Measurements from ENCODE around the gene TNFSF8. TPM values are rescaled to one million over a fixed set of nuclear protein-coding genes. Genes with fewer than 3 reads are reported as not detected.

Gene TNFSF8
- polyA plus RNA-seq (ENCODE audit: low read depth in 6 of 6) = 1 to 10 TPM in 5 of 6 donors, under 1 TPM in 1; 0.42 to 9.5 (median 7.0) TPM

DNA sequence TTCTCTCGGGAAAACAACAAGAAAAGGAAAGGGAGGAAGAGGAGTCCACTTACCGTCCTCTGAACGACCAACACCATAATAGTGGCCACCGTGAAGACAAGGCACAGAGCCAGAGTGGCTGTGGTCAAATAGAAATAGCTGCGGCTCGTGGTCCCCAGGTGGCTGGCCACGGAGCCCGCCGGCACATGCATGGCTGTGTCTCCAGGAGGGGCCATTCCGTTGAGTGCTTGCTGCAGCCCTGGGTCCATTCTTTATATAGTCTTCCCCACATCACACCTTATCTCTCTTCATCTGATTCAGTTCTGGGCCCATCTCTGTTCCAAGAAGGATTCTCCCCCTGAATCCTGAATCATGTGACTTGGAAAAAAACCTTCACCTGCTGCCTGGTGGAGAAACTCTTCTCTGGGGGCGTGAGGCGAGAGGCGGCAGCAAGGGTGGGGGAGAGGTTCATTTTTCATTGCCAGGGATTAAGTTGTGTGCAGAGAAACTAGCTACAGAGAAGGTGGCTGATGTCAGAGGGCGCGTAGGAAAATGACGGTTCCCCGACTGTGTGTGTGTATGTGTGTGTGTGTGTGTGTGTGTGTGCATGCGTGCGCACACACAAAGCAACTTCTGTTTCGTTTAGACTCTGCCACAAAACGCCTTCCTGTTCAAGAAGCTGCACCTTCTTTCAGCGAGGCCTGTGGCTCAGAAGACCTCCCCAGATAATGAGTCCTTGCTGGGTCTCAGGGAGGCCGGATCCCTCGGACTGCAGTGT, at the start of gene TNFSF8:
Gene TNFSF8, minus strand, starts transcription at position 536 of the 757 bp plus-strand sequence. Its CDS starts 288 bp downstream, at position 248.
- DNase-seq (peak; percentile 65), ATAC-seq (ENCODE audit: low read depth in 2 of 2) (peak; percentile 68 to 79)
- Mint-ChIP-seq H3K27ac (peak within 1 kb of the TSS; percentile 73 to 98 (median 94)), H3K4me3 (peak within 1 kb of the TSS; percentile 73 to 96 (median 92)), H3K36me3 (peaks cover 0 to 7% of the 10 kb centered on the region in 2 donors), H3K4me1 (peaks cover 38 to 48% (median 47%) of the 10 kb centered on the region in 3 donors), H3K27me3 (peaks cover 0 to 16% (median 11%) of the 10 kb centered on the region in 3 donors), H3K9me3 (peaks cover 0 to 4% (median 0%) of the 10 kb centered on the region in 7 donors)

DNA sequence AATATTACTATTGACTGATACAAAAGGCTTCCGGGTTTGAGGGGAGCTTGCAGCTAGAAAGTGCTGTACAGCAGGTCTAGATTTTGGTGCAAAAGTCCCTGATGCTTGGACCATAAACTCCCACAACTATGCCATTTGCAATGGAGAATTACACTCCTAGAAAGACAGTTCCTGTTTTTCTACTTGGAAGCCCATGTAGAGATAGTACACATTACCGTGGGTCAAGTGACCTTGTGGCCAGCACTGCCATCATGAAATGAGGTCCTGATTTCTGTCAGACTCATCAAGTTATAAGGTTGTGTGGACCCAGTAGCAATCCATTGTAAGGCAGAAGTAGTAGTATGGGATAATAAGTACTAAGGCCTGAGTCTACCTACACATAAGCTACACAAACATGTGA, 42.8 kb upstream of the TNFSF8 start:
- no peaks in the 10 kb centered on the region for H3K9me3 Mint-ChIP-seq
- no peak overlapping the region for H3K4me3 Mint-ChIP-seq
- H3K27ac Mint-ChIP-seq = no peak overlapping the region
- ATAC-seq (ENCODE audit: low read depth in 2 of 2) = no peak
- no peak for DNase-seq
- H3K36me3 Mint-ChIP-seq = no peaks in the 10 kb centered on the region
- no peaks in the 10 kb centered on the region for H3K4me1 Mint-ChIP-seq
- peaks cover 0 to 12% (median 9%) of the 10 kb centered on the region in 3 donors for H3K27me3 Mint-ChIP-seq

DNA sequence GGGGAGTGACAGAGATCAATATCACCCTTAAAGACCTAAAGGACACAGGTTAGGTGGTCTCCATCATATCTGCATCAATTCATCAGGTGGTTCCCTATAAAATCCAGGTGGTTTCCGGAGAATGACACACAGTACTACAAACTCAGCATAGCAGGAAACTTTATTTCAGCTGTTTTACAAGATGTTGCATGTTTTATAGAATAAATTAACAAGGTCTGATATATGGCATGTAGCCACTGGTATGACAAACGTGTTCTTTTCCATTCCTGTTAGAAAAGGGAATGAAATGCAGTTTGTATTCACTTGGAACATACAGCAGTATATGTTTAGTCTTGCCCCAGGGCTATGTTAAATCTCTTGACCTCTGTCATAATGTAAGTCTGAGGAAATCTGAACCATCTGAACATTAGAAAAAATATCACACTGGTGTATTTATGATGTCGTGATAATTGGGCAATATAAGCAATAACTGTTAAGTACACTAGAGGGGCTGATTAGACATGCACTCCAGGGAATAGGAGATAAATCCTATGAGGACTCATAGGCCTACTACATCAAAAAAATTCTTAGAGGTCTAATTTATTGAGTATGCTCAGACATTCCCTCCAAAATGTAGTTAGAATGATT, 42.2 kb upstream of the TNFSF8 start:
- Mint-ChIP-seq H3K4me3 (no peak overlapping the region), H3K4me1 (no peaks in the 10 kb centered on the region), H3K9me3 (no peaks in the 10 kb centered on the region), H3K27ac (no peak overlapping the region), H3K27me3 (peaks cover 0 to 12% (median 6%) of the 10 kb centered on the region in 3 donors), H3K36me3 (no peaks in the 10 kb centered on the region)
- DNase-seq = no peak
- ATAC-seq (ENCODE audit: low read depth in 2 of 2) = no peak

- Mint-ChIP-seq H3K27me3 (peaks cover 0 to 12% (median 5%) of the 10 kb centered on the region in 3 donors), H3K4me3 (no peak overlapping the region), H3K27ac (no peak overlapping the region), H3K36me3 (peaks cover 0 to 5% of the 10 kb centered on the region in 2 donors), H3K4me1 (no peaks in the 10 kb centered on the region), H3K9me3 (peaks cover 0 to 5% (median 2%) of the 10 kb centered on the region in 7 donors)
- ATAC-seq (ENCODE audit: low read depth in 2 of 2) (no peak), DNase-seq (no peak)
Measured at GRCh38 chr9:114969269-114969668, 38.9 kb upstream of the TNFSF8 start.

GRCh38 chr9:114968671-114969070, 38.3 kb upstream of the TNFSF8 start:
- Mint-ChIP-seq H3K9me3 (peaks cover 0 to 10% (median 6%) of the 10 kb centered on the region in 7 donors), H3K36me3 (peaks cover 0 to 5% of the 10 kb centered on the region in 2 donors), H3K4me3 (no peak overlapping the region), H3K27me3 (peaks cover 0 to 8% (median 5%) of the 10 kb centered on the region in 3 donors), H3K27ac (no peak overlapping the region), H3K4me1 (no peaks in the 10 kb centered on the region)
- DNase-seq (no peak), ATAC-seq (ENCODE audit: low read depth in 2 of 2) (no peak)

GRCh38 chr9:114965564-114965963, 35.2 kb upstream of the TNFSF8 start:
- H3K4me1 Mint-ChIP-seq = no peaks in the 10 kb centered on the region
- ATAC-seq (ENCODE audit: low read depth in 2 of 2) = no peak

DNA sequence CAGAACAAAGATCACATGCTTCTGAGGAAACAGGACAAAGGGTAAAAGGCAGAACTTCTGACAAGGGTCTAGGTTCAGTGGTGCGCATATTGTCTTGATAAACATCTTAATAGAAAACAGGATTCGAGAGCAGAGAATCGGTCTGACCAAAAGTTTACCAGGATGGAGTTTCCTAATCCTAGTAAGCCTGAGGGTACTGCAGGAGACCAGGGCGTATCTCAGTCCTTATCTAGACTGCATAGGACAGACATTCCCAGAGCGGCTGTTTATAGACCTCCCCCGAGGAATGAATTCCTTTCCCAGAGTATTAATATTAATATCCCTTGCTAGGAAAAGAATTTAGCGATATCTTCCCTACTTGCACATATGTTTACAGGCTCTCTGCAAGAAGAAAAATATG, 32.4 kb upstream of the TNFSF8 start:
- Mint-ChIP-seq H3K4me3 (no peak overlapping the region), H3K36me3 (peaks cover 34 to 41% of the 10 kb centered on the region in 2 donors), H3K27me3 (peaks cover 3 to 20% (median 17%) of the 10 kb centered on the region in 3 donors), H3K27ac (no peak overlapping the region), H3K9me3 (peaks cover 27 to 61% (median 44%) of the 10 kb centered on the region in 7 donors), H3K4me1 (peaks cover 0 to 8% (median 6%) of the 10 kb centered on the region in 3 donors)
- ATAC-seq (ENCODE audit: low read depth in 2 of 2) (no peak), DNase-seq (no peak)

More at GRCh38 chr9:114965564-114965963, 35.2 kb upstream of the TNFSF8 start:
- Mint-ChIP-seq H3K27me3 (peaks cover 0 to 6% (median 5%) of the 10 kb centered on the region in 3 donors), H3K4me3 (no peak overlapping the region), H3K9me3 (peaks cover 17 to 41% (median 31%) of the 10 kb centered on the region in 7 donors), H3K27ac (no peak overlapping the region), H3K36me3 (peaks cover 19 to 23% of the 10 kb centered on the region in 2 donors)
- no peak for DNase-seq

DNA sequence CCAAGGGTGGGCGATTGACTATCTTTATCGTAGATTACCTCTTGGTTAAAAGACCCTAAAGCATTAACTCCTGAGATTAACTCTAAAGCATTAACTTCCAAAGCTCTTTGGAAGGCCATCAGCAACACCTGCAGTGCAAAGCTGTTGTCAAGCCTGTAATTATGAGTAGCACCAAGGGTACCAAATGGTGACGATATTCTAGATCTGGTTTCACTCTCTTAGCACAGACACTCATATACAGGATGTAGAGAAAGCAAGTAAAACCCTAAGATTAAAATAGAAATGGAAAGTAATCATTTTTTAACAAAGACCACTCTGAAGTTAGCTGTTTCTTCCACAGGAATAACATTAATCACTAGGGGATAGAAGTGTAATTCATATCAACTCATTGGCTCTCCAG, 29.9 kb upstream of the TNFSF8 start:
- Mint-ChIP-seq H3K4me1 (peaks cover 7 to 15% (median 9%) of the 10 kb centered on the region in 3 donors), H3K36me3 (peaks cover 34 to 51% of the 10 kb centered on the region in 2 donors), H3K9me3 (peaks cover 30 to 61% (median 42%) of the 10 kb centered on the region in 7 donors), H3K27ac (no peak overlapping the region), H3K4me3 (no peak overlapping the region), H3K27me3 (peaks cover 5 to 31% (median 15%) of the 10 kb centered on the region in 3 donors)
- no peak for DNase-seq
- ATAC-seq (ENCODE audit: low read depth in 2 of 2) = no peak

GRCh38 chr9:114958844-114959235, 28.4 kb upstream of the TNFSF8 start:
- no peak overlapping the region for H3K4me3 Mint-ChIP-seq

GRCh38 chr9:114958021-114958843, 27.8 kb upstream of the TNFSF8 start:
- peak overlapping the region in 2 of 6 donors; percentile 54 to 74 for H3K27ac Mint-ChIP-seq
- peak overlapping the region in 2 of 8 donors; percentile 45 to 79 for H3K4me3 Mint-ChIP-seq
- H3K9me3 Mint-ChIP-seq = peaks cover 28 to 46% (median 36%) of the 10 kb centered on the region in 7 donors
- ATAC-seq (ENCODE audit: low read depth in 2 of 2) = no peak
- DNase-seq = no peak
- H3K27me3 Mint-ChIP-seq = peaks cover 12 to 47% (median 25%) of the 10 kb centered on the region in 3 donors
- H3K4me1 Mint-ChIP-seq = peaks cover 10 to 26% (median 14%) of the 10 kb centered on the region in 3 donors
- peaks cover 28 to 51% of the 10 kb centered on the region in 2 donors for H3K36me3 Mint-ChIP-seq

More at GRCh38 chr9:114958844-114959235, 28.4 kb upstream of the TNFSF8 start:
- Mint-ChIP-seq H3K27ac (no peak overlapping the region), H3K4me1 (peaks cover 10 to 26% (median 14%) of the 10 kb centered on the region in 3 donors), H3K9me3 (peaks cover 30 to 52% (median 40%) of the 10 kb centered on the region in 7 donors), H3K27me3 (peaks cover 8 to 42% (median 21%) of the 10 kb centered on the region in 3 donors), H3K36me3 (peaks cover 28 to 51% of the 10 kb centered on the region in 2 donors)
- DNase-seq (no peak), ATAC-seq (ENCODE audit: low read depth in 2 of 2) (no peak)

GRCh38 chr9:114957558-114957957, 27.2 kb upstream of the TNFSF8 start:
- no peak for ATAC-seq (ENCODE audit: low read depth in 2 of 2)
- Mint-ChIP-seq H3K27ac (peak overlapping the region in 1 of 6 donors; percentile 20), H3K36me3 (peaks cover 27 to 48% of the 10 kb centered on the region in 2 donors), H3K9me3 (peaks cover 25 to 41% (median 31%) of the 10 kb centered on the region in 7 donors), H3K4me3 (peak overlapping the region in 1 of 8 donors; percentile 11), H3K27me3 (peaks cover 12 to 47% (median 25%) of the 10 kb centered on the region in 3 donors), H3K4me1 (peaks cover 10 to 26% (median 14%) of the 10 kb centered on the region in 3 donors)
- DNase-seq = no peak

GRCh38 chr9:114954956-114955582, 24.7 kb upstream of the TNFSF8 start:
- no peak for DNase-seq
- Mint-ChIP-seq H3K27ac (no peak overlapping the region), H3K4me1 (peaks cover 10 to 26% (median 14%) of the 10 kb centered on the region in 3 donors), H3K36me3 (peaks cover 12 to 23% of the 10 kb centered on the region in 2 donors), H3K27me3 (peaks cover 17 to 51% (median 37%) of the 10 kb centered on the region in 3 donors), H3K4me3 (peak overlapping the region in 1 of 8 donors; percentile 3), H3K9me3 (peaks cover 10 to 18% (median 14%) of the 10 kb centered on the region in 7 donors)
- ATAC-seq (ENCODE audit: low read depth in 2 of 2) = peak; percentile 42 to 55
